Progenitor cell of endocrine pancreas (in vitro differentiated cells): ENCODE data around the gene DOC2B. TPM values are rescaled to one million over a fixed set of nuclear protein-coding genes. Genes with fewer than 3 reads are reported as not detected.
"Not testable (repeated sequence)": the region's sequence is repeated elsewhere in the genome, so short reads cannot be mapped to it uniquely, and the experiment has no call there.

Source experiments
- DNase-seq: peaks from one replicate; pipeline ENCODE4 v3.0.0; 2021; ENCODE audit warnings: low spot score; ENCODE audit not compliant: unreplicated experiment
- H3K27ac Mint-ChIP-seq: 2 replicates; pipeline ENCODE4 v1.8.0; 2021; ENCODE audit warnings: mild to moderate bottlenecking, moderate library complexity, mixed read lengths
- H3K27me3 Mint-ChIP-seq: 2 replicates; pipeline ENCODE4 v1.8.0; 2021; ENCODE audit warnings: mixed read lengths
- H3K36me3 Mint-ChIP-seq: 2 replicates; pipeline ENCODE4 v1.8.0; 2022; ENCODE audit warnings: mixed read lengths; ENCODE audit not compliant: insufficient read depth
- H3K4me1 Mint-ChIP-seq: 2 replicates; pipeline ENCODE4 v1.8.0; 2021; ENCODE audit warnings: low read depth, mixed read lengths
- H3K4me3 Mint-ChIP-seq: 2 replicates; pipeline ENCODE4 v1.8.0; 2021; ENCODE audit warnings: low read depth, mild to moderate bottlenecking, moderate library complexity, mixed read lengths
- H3K9me3 Mint-ChIP-seq: 2 replicates; pipeline ENCODE4 v1.8.0; 2021; ENCODE audit warnings: low read depth, mixed read lengths
- CTCF ChIP-seq: fragments of 200-600 bp; sonication (generic); IDR thresholded peaks from one replicate; pipeline ENCODE4 v1.5.0; 2021; ENCODE audit warnings: antibody characterized with exemption, mild to moderate bottlenecking; ENCODE audit not compliant: unreplicated experiment
- total RNA-seq: library from RNA; stranded (reverse); gene quantifications from 2 replicates; pipeline ENCODE4 v1.2.1, GENCODE V29; 2021

Gene DOC2B
- total RNA-seq, 1 donor from 2014 or later = 1.2 TPM

GRCh38 chr17:206941-207560, 25.6 kb upstream of the DOC2B start:
- DNase-seq = no peak
- Mint-ChIP-seq H3K4me1 (no peaks in the 10 kb centered on the region), H3K9me3 (peaks cover 9% of the 10 kb centered on the region)

GRCh38 chr17:206484-206883, 25.0 kb upstream of the DOC2B start:
- not testable (repeated sequence) for DNase-seq, H3K9me3 Mint-ChIP-seq, H3K27me3 Mint-ChIP-seq, H3K4me1 Mint-ChIP-seq, H3K27ac Mint-ChIP-seq, H3K4me3 Mint-ChIP-seq
- peaks cover 12% of the 10 kb centered on the region for H3K36me3 Mint-ChIP-seq

More at GRCh38 chr17:206941-207560, 25.6 kb upstream of the DOC2B start:
- Mint-ChIP-seq H3K27me3 (peaks cover 3% of the 10 kb centered on the region), H3K27ac (peak overlapping the region; percentile 49), H3K4me3 (no peak overlapping the region), H3K36me3 (peaks cover 15% of the 10 kb centered on the region)
- no peak for TF ChIP-seq CTCF

- Mint-ChIP-seq H3K36me3 (peaks cover 12% of the 10 kb centered on the region), H3K27ac (no peak overlapping the region), H3K4me1 (no peaks in the 10 kb centered on the region), H3K27me3 (peaks cover 5% of the 10 kb centered on the region), H3K9me3 (peaks cover 9% of the 10 kb centered on the region), H3K4me3 (no peak overlapping the region)
- DNase-seq = no peak
- no peak for TF ChIP-seq CTCF
Observed at GRCh38 chr17:205817-206216, 24.4 kb upstream of the DOC2B start.

- peaks cover 12% of the 10 kb centered on the region for H3K36me3 Mint-ChIP-seq
- peaks cover 9% of the 10 kb centered on the region for H3K9me3 Mint-ChIP-seq
- no peak overlapping the region for H3K27ac Mint-ChIP-seq
- no peak for TF ChIP-seq CTCF
- no peak for DNase-seq
- no peaks in the 10 kb centered on the region for H3K4me1 Mint-ChIP-seq
- peaks cover 9% of the 10 kb centered on the region for H3K27me3 Mint-ChIP-seq
- no peak overlapping the region for H3K4me3 Mint-ChIP-seq
Observed at GRCh38 chr17:205148-205669, 23.8 kb upstream of the DOC2B start.

GRCh38 chr17:204427-205147, 23.1 kb upstream of the DOC2B start:
- H3K4me1 Mint-ChIP-seq = no peaks in the 10 kb centered on the region
- H3K27me3 Mint-ChIP-seq = peaks cover 15% of the 10 kb centered on the region
- H3K9me3 Mint-ChIP-seq = peaks cover 9% of the 10 kb centered on the region
- no peak overlapping the region for H3K4me3 Mint-ChIP-seq
- peaks cover 12% of the 10 kb centered on the region for H3K36me3 Mint-ChIP-seq
- H3K27ac Mint-ChIP-seq = no peak overlapping the region
- no peak for DNase-seq
- no peak for TF ChIP-seq CTCF
